ENCODE data around the gene C1orf210.

DNA sequence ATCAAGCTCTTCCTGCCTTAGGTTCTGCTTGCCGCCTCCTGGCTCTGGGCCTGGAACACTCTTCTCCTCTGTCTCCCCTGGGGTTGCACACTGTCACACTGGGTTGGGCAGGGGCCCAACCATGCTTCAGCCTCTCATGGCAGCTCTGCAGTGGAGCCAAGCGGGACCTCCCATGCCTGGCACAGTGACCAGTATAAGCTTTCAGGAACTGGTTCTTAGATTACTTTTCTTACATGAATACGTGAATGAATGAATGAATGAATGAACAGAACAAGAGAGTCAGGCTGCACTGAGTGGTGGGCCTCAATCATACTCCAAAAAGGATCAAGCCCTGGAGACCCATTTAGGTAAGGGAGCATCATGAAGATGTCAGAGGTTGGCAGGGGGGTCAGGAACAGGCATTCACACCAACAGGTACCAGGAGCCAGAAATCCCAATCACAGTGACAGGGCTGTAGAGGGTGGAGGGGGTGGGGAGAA, 46.4 kb downstream of the C1orf210 start:
- TF ChIP-seq, protein P1, sequence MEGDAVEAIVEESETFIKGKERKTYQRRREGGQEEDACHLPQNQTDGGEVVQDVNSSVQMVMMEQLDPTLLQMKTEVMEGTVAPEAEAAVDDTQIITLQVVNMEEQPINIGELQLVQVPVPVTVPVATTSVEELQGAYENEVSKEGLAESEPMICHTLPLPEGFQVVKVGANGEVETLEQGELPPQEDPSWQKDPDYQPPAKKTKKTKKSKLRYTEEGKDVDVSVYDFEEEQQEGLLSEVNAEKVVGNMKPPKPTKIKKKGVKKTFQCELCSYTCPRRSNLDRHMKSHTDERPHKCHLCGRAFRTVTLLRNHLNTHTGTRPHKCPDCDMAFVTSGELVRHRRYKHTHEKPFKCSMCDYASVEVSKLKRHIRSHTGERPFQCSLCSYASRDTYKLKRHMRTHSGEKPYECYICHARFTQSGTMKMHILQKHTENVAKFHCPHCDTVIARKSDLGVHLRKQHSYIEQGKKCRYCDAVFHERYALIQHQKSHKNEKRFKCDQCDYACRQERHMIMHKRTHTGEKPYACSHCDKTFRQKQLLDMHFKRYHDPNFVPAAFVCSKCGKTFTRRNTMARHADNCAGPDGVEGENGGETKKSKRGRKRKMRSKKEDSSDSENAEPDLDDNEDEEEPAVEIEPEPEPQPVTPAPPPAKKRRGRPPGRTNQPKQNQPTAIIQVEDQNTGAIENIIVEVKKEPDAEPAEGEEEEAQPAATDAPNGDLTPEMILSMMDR (IDR thresholded peaks at IDR 0.05; ENCODE audit: low read length) = no peak
- no peak for TF ChIP-seq EZH2 (IDR thresholded peaks at IDR 0.05; ENCODE audit: borderline replicate concordance, low read length)
